Astrocyte (in vitro differentiated cells and primary cell): ENCODE measurements around the gene CREB1. TPM values are rescaled to one million over a fixed set of nuclear protein-coding genes. Genes with fewer than 3 reads are reported as not detected.

ENCODE experiments used
- DNase-seq: peaks from one replicate; pipeline ENCODE4 v3.0.0-alpha.2; 2010; ENCODE audit warnings: low read depth
- FAIRE-seq: peaks from 2 replicates; lab custom pipeline; 2011; peaks lifted over from hg19 to GRCh38; lab: Jason Lieb, UNC
- H2AFZ ChIP-seq: 2 replicates; pipeline ENCODE4 v1.6.0; 2012; ENCODE audit warnings: low read depth, low read length, inconsistent platforms
- H3K27ac ChIP-seq: 2 replicates; pipeline ENCODE4 v1.5.1; 2011; ENCODE audit warnings: low read depth, low read length, inconsistent platforms
- H3K27me3 ChIP-seq: 2 replicates; pipeline ENCODE4 v1.6.0; 2011; ENCODE audit warnings: low read length, inconsistent platforms; ENCODE audit not compliant: insufficient read depth
- H3K36me3 ChIP-seq: 2 replicates; pipeline ENCODE4 v1.5.1; 2011; ENCODE audit warnings: low read length, inconsistent platforms; ENCODE audit not compliant: insufficient read depth
- H3K4me1 ChIP-seq: 2 replicates; pipeline ENCODE4 v1.5.1; 2011; ENCODE audit warnings: low read length, inconsistent platforms; ENCODE audit not compliant: insufficient read depth
- H3K4me2 ChIP-seq: 2 replicates; pipeline ENCODE4 v1.6.0; 2012; ENCODE audit warnings: low read length, inconsistent platforms
- H3K4me3 ChIP-seq: 2 replicates; pipeline ENCODE4 v1.5.1; 2011; ENCODE audit warnings: low read depth, mild to moderate bottlenecking, low read length, inconsistent platforms; ENCODE audit not compliant: insufficient read depth
- H3K79me2 ChIP-seq: 2 replicates; pipeline ENCODE4 v1.6.0; 2012; ENCODE audit warnings: mild to moderate bottlenecking, low read length, inconsistent platforms; ENCODE audit not compliant: insufficient read depth
- H3K9ac ChIP-seq: 2 replicates; pipeline ENCODE4 v1.6.0; 2012; ENCODE audit warnings: mild to moderate bottlenecking, low read length, inconsistent platforms
- H3K9me3 ChIP-seq: 2 replicates; pipeline ENCODE4 v1.5.1; 2012; ENCODE audit warnings: low read depth, mild to moderate bottlenecking, low read length, inconsistent platforms; ENCODE audit not compliant: insufficient read depth
- H4K20me1 ChIP-seq: 2 replicates; pipeline ENCODE4 v1.6.0; 2012; ENCODE audit warnings: low read length, inconsistent platforms; ENCODE audit not compliant: insufficient read depth
- H3K27ac Mint-ChIP-seq: one replicate; pipeline ENCODE4 v1.8.0; 2021; ENCODE audit warnings: mild to moderate bottlenecking, mixed read lengths; ENCODE audit not compliant: unreplicated experiment
- H3K27me3 Mint-ChIP-seq: one replicate; pipeline ENCODE4 v1.8.0; 2021; ENCODE audit warnings: low read depth, mixed read lengths; ENCODE audit not compliant: unreplicated experiment
- H3K36me3 Mint-ChIP-seq: one replicate; pipeline ENCODE4 v1.8.0; 2021; ENCODE audit warnings: low read depth, mixed read lengths; ENCODE audit not compliant: unreplicated experiment
- H3K4me1 Mint-ChIP-seq: one replicate; pipeline ENCODE4 v1.8.0; 2021; ENCODE audit warnings: low read depth, mixed read lengths; ENCODE audit not compliant: unreplicated experiment
- H3K4me3 Mint-ChIP-seq: one replicate; pipeline ENCODE4 v1.8.0; 2021; ENCODE audit warnings: mild to moderate bottlenecking, moderate library complexity, mixed read lengths; ENCODE audit not compliant: unreplicated experiment
- H3K9me3 Mint-ChIP-seq: one replicate; pipeline ENCODE4 v1.8.0; 2021; ENCODE audit warnings: mild to moderate bottlenecking, mixed read lengths; ENCODE audit not compliant: unreplicated experiment
- EZH2 ChIP-seq: IDR thresholded peaks from 2 replicates; pipeline ENCODE4 v1.6.1; 2012; ENCODE audit warnings: mild to moderate bottlenecking, low read length, inconsistent platforms; ENCODE audit not compliant: insufficient read depth
- total RNA-seq: library from RNA; stranded (reverse); gene quantifications from 2 replicates; pipeline ENCODE4 v1.2.1, GENCODE V29; 2021
- TF ChIP-seq, protein P1 (sequence below): IDR thresholded peaks from 2 replicates; pipeline ENCODE4 v1.5.1; 2011; ENCODE audit warnings: low read depth, mild to moderate bottlenecking, inconsistent platforms, low read length, moderate library complexity; ENCODE audit not compliant: insufficient read depth

The CREB1 gene
- total RNA-seq, 1 donor from 2014 or later = 63.3 TPM

DNA sequence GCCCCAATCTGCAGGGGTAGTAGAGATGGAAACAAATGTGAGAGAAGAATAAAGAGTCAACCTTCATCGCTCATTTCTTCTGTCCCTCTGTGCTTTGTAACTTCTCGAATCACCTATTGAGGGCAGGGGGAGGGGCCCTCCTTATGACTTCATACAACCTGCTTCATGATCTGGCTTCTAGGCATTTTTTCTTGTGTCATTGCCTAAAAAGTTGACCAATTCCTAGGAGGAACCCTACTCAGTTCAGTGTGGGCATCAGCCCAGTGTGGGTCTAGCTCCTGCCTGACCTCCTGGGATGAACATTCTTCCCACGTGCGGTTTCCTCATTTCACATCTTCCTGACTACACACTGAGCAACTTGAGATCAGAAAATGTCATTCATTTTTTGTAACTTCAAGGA lies 46.3 kb upstream of the CREB1 start:
- Histone ChIP-seq H4K20me1 (no peaks in the 10 kb centered on the region), H3K4me1 (peaks cover 29% of the 10 kb centered on the region), H3K9ac (no peak overlapping the region), H3K79me2 (no peaks in the 10 kb centered on the region), H2AFZ (no peak overlapping the region), H3K4me3 (no peak overlapping the region), H3K27ac (peak overlapping the region; percentile 39), H3K4me2 (no peak overlapping the region), H3K36me3 (no peaks in the 10 kb centered on the region), H3K27me3 (no peaks in the 10 kb centered on the region), H3K9me3 (no peaks in the 10 kb centered on the region)
- Mint-ChIP-seq H3K36me3 (no peaks in the 10 kb centered on the region), H3K9me3 (no peaks in the 10 kb centered on the region), H3K27me3 (no peaks in the 10 kb centered on the region), H3K27ac (no peak overlapping the region), H3K4me3 (no peak overlapping the region), H3K4me1 (peaks cover 32% of the 10 kb centered on the region)
- FAIRE-seq (no peak), DNase-seq (peak; percentile 28)
- TF ChIP-seq EZH2 = no peak
- TF ChIP-seq, protein P1, sequence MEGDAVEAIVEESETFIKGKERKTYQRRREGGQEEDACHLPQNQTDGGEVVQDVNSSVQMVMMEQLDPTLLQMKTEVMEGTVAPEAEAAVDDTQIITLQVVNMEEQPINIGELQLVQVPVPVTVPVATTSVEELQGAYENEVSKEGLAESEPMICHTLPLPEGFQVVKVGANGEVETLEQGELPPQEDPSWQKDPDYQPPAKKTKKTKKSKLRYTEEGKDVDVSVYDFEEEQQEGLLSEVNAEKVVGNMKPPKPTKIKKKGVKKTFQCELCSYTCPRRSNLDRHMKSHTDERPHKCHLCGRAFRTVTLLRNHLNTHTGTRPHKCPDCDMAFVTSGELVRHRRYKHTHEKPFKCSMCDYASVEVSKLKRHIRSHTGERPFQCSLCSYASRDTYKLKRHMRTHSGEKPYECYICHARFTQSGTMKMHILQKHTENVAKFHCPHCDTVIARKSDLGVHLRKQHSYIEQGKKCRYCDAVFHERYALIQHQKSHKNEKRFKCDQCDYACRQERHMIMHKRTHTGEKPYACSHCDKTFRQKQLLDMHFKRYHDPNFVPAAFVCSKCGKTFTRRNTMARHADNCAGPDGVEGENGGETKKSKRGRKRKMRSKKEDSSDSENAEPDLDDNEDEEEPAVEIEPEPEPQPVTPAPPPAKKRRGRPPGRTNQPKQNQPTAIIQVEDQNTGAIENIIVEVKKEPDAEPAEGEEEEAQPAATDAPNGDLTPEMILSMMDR = no peak

DNA sequence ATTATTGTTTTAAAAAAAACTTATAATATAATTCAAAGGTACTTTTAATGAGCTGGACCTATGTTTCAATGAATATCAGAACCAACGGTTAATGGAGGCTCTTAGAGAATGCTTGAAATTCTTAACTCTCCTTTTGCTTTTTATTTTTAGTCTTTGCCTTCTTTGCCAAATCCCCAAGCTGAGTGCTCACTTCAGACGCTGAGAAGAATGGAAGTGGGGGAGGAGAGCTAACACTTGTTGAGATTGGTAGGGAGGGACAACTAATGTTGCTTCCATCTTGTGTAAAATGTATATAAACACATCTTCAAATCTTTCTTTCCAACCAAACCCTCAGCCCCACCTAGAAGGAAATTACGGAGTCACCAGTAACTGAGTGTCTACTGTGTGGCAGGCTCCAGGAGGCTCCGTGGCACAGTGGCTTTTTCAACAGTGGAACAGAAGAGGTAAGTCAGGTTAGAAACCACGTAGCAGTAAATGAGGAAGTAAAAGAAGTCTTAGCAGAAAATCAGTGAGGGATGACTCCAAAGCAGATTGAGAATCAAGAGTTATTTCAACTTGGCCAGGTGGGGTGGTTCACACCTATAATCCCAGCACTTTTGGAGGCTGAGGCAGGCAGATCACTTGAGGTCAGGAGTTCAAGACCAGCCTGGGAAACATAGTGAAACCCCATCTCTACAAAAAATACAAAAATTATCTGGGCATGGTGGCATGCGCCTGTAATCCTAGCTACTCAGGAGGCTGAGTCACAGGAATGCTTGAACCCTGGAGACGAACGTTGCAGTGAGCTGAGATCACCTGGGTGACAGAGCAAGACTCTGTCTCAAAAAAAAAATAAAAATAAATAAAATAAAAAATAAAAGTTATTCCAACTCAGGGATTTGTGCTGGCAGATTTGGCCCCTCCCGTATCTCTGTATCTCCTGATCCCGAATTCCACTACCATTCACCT lies 45.0 kb upstream of the CREB1 start:
- Mint-ChIP-seq H3K4me1 (peaks cover 25% of the 10 kb centered on the region), H3K36me3 (no peaks in the 10 kb centered on the region), H3K9me3 (no peaks in the 10 kb centered on the region), H3K4me3 (no peak overlapping the region), H3K27ac (no peak overlapping the region), H3K27me3 (no peaks in the 10 kb centered on the region)
- no peaks in the 10 kb centered on the region for H3K9me3 ChIP-seq
- no peak overlapping the region for H3K9ac ChIP-seq
- DNase-seq (peak; percentile 16), FAIRE-seq (no peak)
- H3K27ac ChIP-seq = no peak overlapping the region
- TF ChIP-seq EZH2 = no peak
- TF ChIP-seq, protein P1 = no peak
- no peak overlapping the region for H3K4me2 ChIP-seq
- no peaks in the 10 kb centered on the region for H3K36me3 ChIP-seq
- no peak overlapping the region for H3K4me3 ChIP-seq
- H3K27me3 ChIP-seq = no peaks in the 10 kb centered on the region
- H3K79me2 ChIP-seq = no peaks in the 10 kb centered on the region
- H2AFZ ChIP-seq = no peak overlapping the region
- peaks cover 24% of the 10 kb centered on the region for H3K4me1 ChIP-seq
- no peaks in the 10 kb centered on the region for H4K20me1 ChIP-seq
